Body of pancreas (tissue), 4 donors: ENCODE data around the gene PIK3IP1.

Source experiments
- POLR2A ChIP-seq, 3 donors: fragments of 450-650 bp; IDR thresholded peaks; one replicate each; pipeline ENCODE4 v1.6.1; 2016; ENCODE audit warnings: antibody characterized with exemption in 3 of 3, mild to moderate bottlenecking in 2 of 3
- TF ChIP-seq, protein P1 (sequence below), 7 experiments: fragments of 450-650 bp in 4 of 7; fragments of 200-600 bp in 3 of 7; sonication (generic) in 3 of 7; IDR thresholded peaks; one replicate each; pipeline ENCODE4 v1.5.1; 2016 to 2019; ENCODE audit warnings: antibody characterized with exemption in 7 of 7

DNA sequence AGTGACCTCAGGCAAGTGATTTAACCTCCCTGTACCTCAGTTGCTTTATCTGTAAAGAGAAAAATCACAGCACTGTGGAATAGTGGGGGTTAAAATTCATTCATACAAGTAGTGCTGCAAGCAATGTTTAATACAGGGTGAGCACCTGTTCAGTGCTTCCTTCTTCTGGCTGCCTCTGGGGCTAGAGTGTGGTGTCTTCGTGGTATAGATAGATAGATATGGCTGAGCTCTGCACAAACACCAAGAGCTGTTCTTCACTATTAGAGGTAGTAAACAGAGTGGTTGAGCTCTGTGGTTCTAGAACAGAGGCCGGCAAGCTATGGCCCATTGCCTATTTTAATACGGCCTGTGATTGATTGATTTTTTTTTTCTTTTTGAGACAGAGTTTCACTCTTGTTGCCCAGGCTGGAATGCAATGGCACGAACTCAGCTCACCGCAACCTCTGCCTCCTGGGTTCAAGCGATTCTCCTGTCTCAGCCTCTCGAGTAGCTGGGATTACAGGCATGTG is 47.3 kb downstream of the PIK3IP1 start:
- TF ChIP-seq, protein P1, sequence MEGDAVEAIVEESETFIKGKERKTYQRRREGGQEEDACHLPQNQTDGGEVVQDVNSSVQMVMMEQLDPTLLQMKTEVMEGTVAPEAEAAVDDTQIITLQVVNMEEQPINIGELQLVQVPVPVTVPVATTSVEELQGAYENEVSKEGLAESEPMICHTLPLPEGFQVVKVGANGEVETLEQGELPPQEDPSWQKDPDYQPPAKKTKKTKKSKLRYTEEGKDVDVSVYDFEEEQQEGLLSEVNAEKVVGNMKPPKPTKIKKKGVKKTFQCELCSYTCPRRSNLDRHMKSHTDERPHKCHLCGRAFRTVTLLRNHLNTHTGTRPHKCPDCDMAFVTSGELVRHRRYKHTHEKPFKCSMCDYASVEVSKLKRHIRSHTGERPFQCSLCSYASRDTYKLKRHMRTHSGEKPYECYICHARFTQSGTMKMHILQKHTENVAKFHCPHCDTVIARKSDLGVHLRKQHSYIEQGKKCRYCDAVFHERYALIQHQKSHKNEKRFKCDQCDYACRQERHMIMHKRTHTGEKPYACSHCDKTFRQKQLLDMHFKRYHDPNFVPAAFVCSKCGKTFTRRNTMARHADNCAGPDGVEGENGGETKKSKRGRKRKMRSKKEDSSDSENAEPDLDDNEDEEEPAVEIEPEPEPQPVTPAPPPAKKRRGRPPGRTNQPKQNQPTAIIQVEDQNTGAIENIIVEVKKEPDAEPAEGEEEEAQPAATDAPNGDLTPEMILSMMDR (IDR thresholded peaks at IDR 0.05), result no peak
- TF ChIP-seq POLR2A (IDR thresholded peaks at IDR 0.05), result no peak
